ENCODE measurements around the gene PLAAT4.

PLAAT4 gene

GRCh38 chr11:63491240-63491587, 45.4 kb upstream of the PLAAT4 start:
- H3K9ac ChIP-seq (ENCODE audit: low read length): peak overlapping the region; percentile 76
- 2% methylated on average over 12 of the region's 13 CpGs for WGBS
- no peak for DNase-seq
- H3K79me1 ChIP-seq (replicated peaks; ENCODE audit: low read length, poor library complexity, severe bottlenecking): no peaks in the 10 kb centered on the region
- H3K4me2 ChIP-seq (ENCODE audit: low read length, poor library complexity, severe bottlenecking): peak overlapping the region; percentile 94
- no peaks in the 10 kb centered on the region for H3K27me3 ChIP-seq (ENCODE audit: control insufficient read depth in 1 of 2, insufficient read depth in 1 of 2, low read length in 2 of 2)
- H4K91ac ChIP-seq (ENCODE audit: low read length): no peak overlapping the region
- peak overlapping the region; percentile 73 for H2BK5ac ChIP-seq (ENCODE audit: low read depth, low read length, poor library complexity, severe bottlenecking)
- no peak overlapping the region for H2AK5ac ChIP-seq (ENCODE audit: low read length, severe bottlenecking)
- H2BK15ac ChIP-seq (ENCODE audit: low read depth, poor library complexity, severe bottlenecking): no peak overlapping the region
- H3K36me3 ChIP-seq (ENCODE audit: control insufficient read depth in 1 of 2, insufficient read depth in 2 of 2, low read depth in 1 of 2, low read length in 2 of 2): no peaks in the 10 kb centered on the region
- no peak overlapping the region for H4K8ac ChIP-seq (ENCODE audit: low read length)
- H2AFZ ChIP-seq (ENCODE audit: low read depth, low read length): peak overlapping the region; percentile 53
- peaks cover 11% of the 10 kb centered on the region for H3K4me1 ChIP-seq (ENCODE audit: control insufficient read depth, insufficient read depth, low read depth, low read length)
- no peak overlapping the region for H3K23ac ChIP-seq (ENCODE audit: low read length in 2 of 2)
- H3K4me3 ChIP-seq (ENCODE audit: insufficient read depth in 1 of 2, low read depth in 1 of 2, low read length in 2 of 2): peak overlapping the region; percentile 58 to 74
- H3K27ac ChIP-seq (ENCODE audit: low read length, poor library complexity, severe bottlenecking): no peak overlapping the region
- H3K18ac ChIP-seq (ENCODE audit: low read depth in 1 of 2, low read length in 2 of 2): no peak overlapping the region
- no peak overlapping the region for H2BK12ac ChIP-seq (ENCODE audit: low read length in 2 of 2)
- H3K9me3 ChIP-seq (ENCODE audit: control insufficient read depth, low read length): peaks cover 2% of the 10 kb centered on the region
- H3K14ac ChIP-seq (ENCODE audit: low read length in 2 of 2): no peak overlapping the region
- H3K4ac ChIP-seq (ENCODE audit: low read depth in 1 of 2, low read length in 2 of 2): no peak overlapping the region
- no peak overlapping the region for H2BK120ac ChIP-seq (ENCODE audit: low read depth, low read length)

GRCh38 chr11:63491636-63492372, 44.8 kb upstream of the PLAAT4 start:
- peak overlapping the region; percentile 76 for H3K9ac ChIP-seq (ENCODE audit: low read length)
- H2AFZ ChIP-seq (ENCODE audit: low read depth, low read length): no peak overlapping the region
- H3K27ac ChIP-seq (ENCODE audit: low read length, poor library complexity, severe bottlenecking): no peak overlapping the region
- no peaks in the 10 kb centered on the region for H3K9me3 ChIP-seq (ENCODE audit: control insufficient read depth, low read length)
- no peak overlapping the region for H3K23ac ChIP-seq (ENCODE audit: low read length in 2 of 2)
- H2BK15ac ChIP-seq (ENCODE audit: low read depth, poor library complexity, severe bottlenecking): no peak overlapping the region
- H2AK5ac ChIP-seq (ENCODE audit: low read length, severe bottlenecking): no peak overlapping the region
- no peak overlapping the region for H3K18ac ChIP-seq (ENCODE audit: low read depth in 1 of 2, low read length in 2 of 2)
- H3K36me3 ChIP-seq (ENCODE audit: control insufficient read depth in 1 of 2, insufficient read depth in 2 of 2, low read depth in 1 of 2, low read length in 2 of 2): no peaks in the 10 kb centered on the region
- no peaks in the 10 kb centered on the region for H3K79me1 ChIP-seq (replicated peaks; ENCODE audit: low read length, poor library complexity, severe bottlenecking)
- H3K4ac ChIP-seq (ENCODE audit: low read depth in 1 of 2, low read length in 2 of 2): no peak overlapping the region
- peak overlapping the region; percentile 94 for H3K4me2 ChIP-seq (ENCODE audit: low read length, poor library complexity, severe bottlenecking)
- DNase-seq: no peak
- H2BK12ac ChIP-seq (ENCODE audit: low read length in 2 of 2): no peak overlapping the region
- H2BK120ac ChIP-seq (ENCODE audit: low read depth, low read length): no peak overlapping the region
- H4K8ac ChIP-seq (ENCODE audit: low read length): no peak overlapping the region
- H4K91ac ChIP-seq (ENCODE audit: low read length): no peak overlapping the region
- no peaks in the 10 kb centered on the region for H3K27me3 ChIP-seq (ENCODE audit: control insufficient read depth in 1 of 2, insufficient read depth in 1 of 2, low read length in 2 of 2)
- 50% methylated on average over 9 of the region's 11 CpGs for WGBS
- H2BK5ac ChIP-seq (ENCODE audit: low read depth, low read length, poor library complexity, severe bottlenecking): no peak overlapping the region
- H3K4me3 ChIP-seq (ENCODE audit: insufficient read depth in 1 of 2, low read depth in 1 of 2, low read length in 2 of 2): peak overlapping the region in 1 of 2 experiments; percentile 74
- H3K4me1 ChIP-seq (ENCODE audit: control insufficient read depth, insufficient read depth, low read depth, low read length): peaks cover 11% of the 10 kb centered on the region
- no peak overlapping the region for H3K14ac ChIP-seq (ENCODE audit: low read length in 2 of 2)

- no peak overlapping the region for H2AK5ac ChIP-seq (ENCODE audit: low read length, severe bottlenecking)
- H3K9me3 ChIP-seq (ENCODE audit: control insufficient read depth, low read length): peaks cover 2% of the 10 kb centered on the region
- no peak overlapping the region for H3K23ac ChIP-seq (ENCODE audit: low read length in 2 of 2)
- H3K4me1 ChIP-seq (ENCODE audit: control insufficient read depth, insufficient read depth, low read depth, low read length): peaks cover 11% of the 10 kb centered on the region
- no peak overlapping the region for H4K8ac ChIP-seq (ENCODE audit: low read length)
- no peaks in the 10 kb centered on the region for H3K79me1 ChIP-seq (replicated peaks; ENCODE audit: low read length, poor library complexity, severe bottlenecking)
- H3K4ac ChIP-seq (ENCODE audit: low read depth in 1 of 2, low read length in 2 of 2): no peak overlapping the region
- no peak overlapping the region for H3K4me3 ChIP-seq (ENCODE audit: insufficient read depth in 1 of 2, low read depth in 1 of 2, low read length in 2 of 2)
- H2BK15ac ChIP-seq (ENCODE audit: low read depth, poor library complexity, severe bottlenecking): no peak overlapping the region
- no peak overlapping the region for H3K27ac ChIP-seq (ENCODE audit: low read length, poor library complexity, severe bottlenecking)
- no CpG with 5 or more reads among the region's 1 CpG for WGBS
- no peak overlapping the region for H3K4me2 ChIP-seq (ENCODE audit: low read length, poor library complexity, severe bottlenecking)
- no peak overlapping the region for H2AFZ ChIP-seq (ENCODE audit: low read depth, low read length)
- H3K14ac ChIP-seq (ENCODE audit: low read length in 2 of 2): no peak overlapping the region
- no peak for DNase-seq
- H3K27me3 ChIP-seq (ENCODE audit: control insufficient read depth in 1 of 2, insufficient read depth in 1 of 2, low read length in 2 of 2): no peaks in the 10 kb centered on the region
- H3K18ac ChIP-seq (ENCODE audit: low read depth in 1 of 2, low read length in 2 of 2): no peak overlapping the region
- H4K91ac ChIP-seq (ENCODE audit: low read length): no peak overlapping the region
- H3K36me3 ChIP-seq (ENCODE audit: control insufficient read depth in 1 of 2, insufficient read depth in 2 of 2, low read depth in 1 of 2, low read length in 2 of 2): no peaks in the 10 kb centered on the region
- no peak overlapping the region for H3K9ac ChIP-seq (ENCODE audit: low read length)
- H2BK5ac ChIP-seq (ENCODE audit: low read depth, low read length, poor library complexity, severe bottlenecking): no peak overlapping the region
- H2BK12ac ChIP-seq (ENCODE audit: low read length in 2 of 2): no peak overlapping the region
- H2BK120ac ChIP-seq (ENCODE audit: low read depth, low read length): no peak overlapping the region
Measured at GRCh38 chr11:63492441-63492840, 44.2 kb upstream of the PLAAT4 start.

GRCh38 chr11:63493127-63493526, 43.5 kb upstream of the PLAAT4 start:
- Histone ChIP-seq H3K27ac (ENCODE audit: low read length, poor library complexity, severe bottlenecking) (no peak overlapping the region), H3K4me3 (ENCODE audit: insufficient read depth in 1 of 2, low read depth in 1 of 2, low read length in 2 of 2) (no peak overlapping the region), H3K23ac (ENCODE audit: low read length in 2 of 2) (no peak overlapping the region), H4K91ac (ENCODE audit: low read length) (no peak overlapping the region), H3K9ac (ENCODE audit: low read length) (no peak overlapping the region), H2BK120ac (ENCODE audit: low read depth, low read length) (no peak overlapping the region), H2AK5ac (ENCODE audit: low read length, severe bottlenecking) (no peak overlapping the region), H2AFZ (ENCODE audit: low read depth, low read length) (no peak overlapping the region), H3K79me1 (replicated peaks; ENCODE audit: low read length, poor library complexity, severe bottlenecking) (no peaks in the 10 kb centered on the region), H2BK12ac (ENCODE audit: low read length in 2 of 2) (no peak overlapping the region), H3K14ac (ENCODE audit: low read length in 2 of 2) (no peak overlapping the region), H3K18ac (ENCODE audit: low read depth in 1 of 2, low read length in 2 of 2) (no peak overlapping the region), H4K8ac (ENCODE audit: low read length) (no peak overlapping the region), H2BK5ac (ENCODE audit: low read depth, low read length, poor library complexity, severe bottlenecking) (no peak overlapping the region), H3K9me3 (ENCODE audit: control insufficient read depth, low read length) (peaks cover 8% of the 10 kb centered on the region), H3K36me3 (ENCODE audit: control insufficient read depth in 1 of 2, insufficient read depth in 2 of 2, low read depth in 1 of 2, low read length in 2 of 2) (no peaks in the 10 kb centered on the region), H2BK15ac (ENCODE audit: low read depth, poor library complexity, severe bottlenecking) (no peak overlapping the region), H3K27me3 (ENCODE audit: control insufficient read depth in 1 of 2, insufficient read depth in 1 of 2, low read length in 2 of 2) (no peaks in the 10 kb centered on the region), H3K4me2 (ENCODE audit: low read length, poor library complexity, severe bottlenecking) (no peak overlapping the region), H3K4ac (ENCODE audit: low read depth in 1 of 2, low read length in 2 of 2) (no peak overlapping the region), H3K4me1 (ENCODE audit: control insufficient read depth, insufficient read depth, low read depth, low read length) (peaks cover 11% of the 10 kb centered on the region)
- DNase-seq: no peak
- no CpG with 5 or more reads among the region's 1 CpG for WGBS

All from mesenchymal stem cell (in vitro differentiated cells and primary cell).